Measurements from ENCODE around the gene IER2.
"Not testable (repeated sequence)": the region's sequence is repeated elsewhere in the genome, so short reads cannot be mapped to it uniquely, and the experiment has no call there.

Gene IER2

DNA sequence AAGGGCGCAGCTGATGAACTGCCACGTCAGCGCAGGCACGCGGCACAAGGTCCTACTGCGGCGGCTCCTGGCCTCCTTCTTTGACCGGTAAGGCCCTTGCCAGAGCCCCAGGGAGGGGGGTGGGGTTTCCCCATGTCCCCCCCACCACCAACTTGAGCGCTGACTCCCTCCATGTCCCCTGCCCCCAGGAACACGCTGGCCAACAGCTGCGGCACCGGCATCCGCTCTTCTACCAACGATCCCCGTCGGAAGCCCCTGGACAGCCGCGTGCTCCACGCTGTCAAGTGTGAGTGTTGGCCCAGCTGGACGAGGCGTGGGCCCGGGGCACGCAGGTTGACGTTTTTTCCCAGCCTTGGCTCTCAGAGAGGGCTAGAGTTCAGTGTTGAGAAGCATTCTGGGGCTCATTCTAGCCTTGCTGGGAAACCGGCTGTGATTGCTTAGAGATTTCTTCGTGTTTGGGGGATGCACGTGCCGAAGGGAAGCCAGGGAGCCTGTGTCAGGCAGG, 12.9 kb upstream of the IER2 start:
- DNase-seq (ENCODE audit: low spot score in 2 of 2), result no peak
- no peak for ATAC-seq (replicated peaks; ENCODE audit: extremely low read depth, poor library complexity, severe bottlenecking)
- Mint-ChIP-seq H3K27ac (ENCODE audit: low read depth) (no peak overlapping the region), H3K9me3 (no peaks in the 10 kb centered on the region), H3K27me3 (no peaks in the 10 kb centered on the region), H3K4me3 (no peak overlapping the region), H3K36me3 (ENCODE audit: insufficient read depth) (peaks cover 12% of the 10 kb centered on the region), H3K4me1 (peaks cover 13% of the 10 kb centered on the region)

DNA sequence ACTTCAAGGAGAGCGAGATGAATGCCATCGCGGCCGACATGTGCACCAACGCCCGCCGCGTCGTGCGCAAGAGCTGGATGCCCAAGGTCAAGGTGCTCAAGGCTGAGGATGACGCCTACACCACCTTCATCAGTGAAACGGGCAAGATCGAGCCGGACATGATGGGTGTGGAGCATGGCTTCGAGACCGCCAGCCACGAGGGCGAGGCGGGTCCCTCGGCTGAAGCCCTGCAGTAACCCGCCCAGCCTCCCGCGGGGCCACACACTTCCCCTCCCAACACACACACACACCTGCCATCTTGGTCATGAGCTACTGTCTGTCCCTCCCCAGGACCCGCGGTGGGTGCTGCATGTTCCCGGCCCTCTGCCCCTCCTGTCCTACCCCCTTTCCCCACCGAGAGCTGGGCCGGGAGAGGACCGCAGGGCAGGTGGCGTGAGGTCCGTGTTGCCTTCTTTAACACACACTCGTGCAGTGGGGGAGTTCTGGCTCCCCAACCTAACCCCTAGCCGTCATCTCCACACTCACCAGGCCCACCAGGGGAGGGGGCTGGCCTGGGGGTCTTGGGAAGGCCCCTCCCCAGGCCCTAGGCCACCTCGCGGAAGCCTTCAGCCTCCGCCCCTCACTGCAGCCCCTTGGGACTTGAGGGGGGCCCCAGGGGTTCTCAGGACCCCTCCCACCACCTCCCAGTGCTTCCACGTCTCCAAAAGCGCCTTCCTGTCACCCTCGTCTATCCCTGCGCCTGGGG, 11.9 kb upstream of the IER2 start:
- DNase-seq (ENCODE audit: low spot score in 2 of 2) (no peak), ATAC-seq (replicated peaks; ENCODE audit: extremely low read depth, poor library complexity, severe bottlenecking) (no peak)
- no peaks in the 10 kb centered on the region for H3K27me3 Mint-ChIP-seq
- H3K4me3 Mint-ChIP-seq, result no peak overlapping the region
- no peak overlapping the region for H3K27ac Mint-ChIP-seq (ENCODE audit: low read depth)
- no peaks in the 10 kb centered on the region for H3K9me3 Mint-ChIP-seq
- H3K4me1 Mint-ChIP-seq, result peaks cover 3% of the 10 kb centered on the region
- H3K36me3 Mint-ChIP-seq (ENCODE audit: insufficient read depth), result peaks cover 15% of the 10 kb centered on the region

DNA sequence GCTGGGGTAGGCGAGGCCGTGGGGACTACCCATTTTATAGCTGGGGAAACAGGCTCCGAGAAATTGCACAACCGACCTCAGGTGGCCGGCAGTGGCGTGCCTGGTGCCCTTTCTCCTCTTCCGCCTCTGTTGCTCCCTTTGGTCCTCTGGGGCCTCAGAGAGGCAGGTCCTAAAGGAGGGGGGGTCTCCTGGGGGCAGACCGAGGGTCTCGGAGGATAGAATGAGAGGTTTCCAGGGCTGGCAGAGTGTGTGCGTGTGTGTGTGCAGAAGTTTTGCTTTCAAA, 11.4 kb upstream of the IER2 start:
- no peaks in the 10 kb centered on the region for H3K4me1 Mint-ChIP-seq
- H3K9me3 Mint-ChIP-seq, result no peaks in the 10 kb centered on the region
- H3K36me3 Mint-ChIP-seq (ENCODE audit: insufficient read depth), result peaks cover 16% of the 10 kb centered on the region
- no peak overlapping the region for H3K27ac Mint-ChIP-seq (ENCODE audit: low read depth)
- DNase-seq (ENCODE audit: low spot score in 2 of 2) (no peak), ATAC-seq (replicated peaks; ENCODE audit: extremely low read depth, poor library complexity, severe bottlenecking) (no peak)
- no peak overlapping the region for H3K4me3 Mint-ChIP-seq
- no peaks in the 10 kb centered on the region for H3K27me3 Mint-ChIP-seq

DNA sequence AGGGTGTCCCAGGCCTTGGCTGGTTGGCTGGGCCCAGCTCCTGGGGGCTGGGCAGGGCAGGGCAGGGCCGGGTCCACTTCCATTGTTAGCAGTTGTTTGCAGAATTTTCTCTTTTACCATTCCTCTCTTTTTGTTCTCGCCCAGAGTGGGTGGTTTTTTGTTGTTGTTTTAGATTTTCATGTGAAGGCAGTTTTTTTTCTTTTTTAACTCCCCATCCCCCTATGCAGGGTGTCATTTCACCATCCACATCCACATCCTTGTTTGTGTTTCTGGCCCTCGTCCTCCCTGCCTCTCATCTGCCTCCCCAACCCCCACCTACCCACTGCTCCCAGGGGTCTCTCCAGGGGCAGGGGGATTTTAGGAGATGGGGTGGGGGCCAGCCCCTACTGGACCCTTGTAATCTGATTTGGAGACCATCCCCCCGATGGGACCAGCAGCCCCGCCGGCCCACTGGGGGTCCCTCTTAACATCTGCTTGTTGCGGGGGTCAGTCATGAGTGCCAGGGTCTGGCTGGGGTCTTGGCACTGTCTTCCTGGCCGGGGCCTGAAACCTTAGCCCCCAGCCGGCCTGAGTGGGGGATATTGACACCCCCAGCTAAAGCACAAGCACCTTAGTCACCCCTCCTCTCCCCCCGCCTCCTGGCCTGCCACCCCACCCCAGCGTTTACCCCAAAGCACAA, 10.4 kb upstream of the IER2 start:
- no peaks in the 10 kb centered on the region for H3K9me3 Mint-ChIP-seq
- no peak overlapping the region for H3K27ac Mint-ChIP-seq (ENCODE audit: low read depth)
- H3K4me1 Mint-ChIP-seq, result no peaks in the 10 kb centered on the region
- DNase-seq (ENCODE audit: low spot score in 2 of 2), result no peak
- peaks cover 20% of the 10 kb centered on the region for H3K36me3 Mint-ChIP-seq (ENCODE audit: insufficient read depth)
- H3K4me3 Mint-ChIP-seq, result no peak overlapping the region
- ATAC-seq (replicated peaks; ENCODE audit: extremely low read depth, poor library complexity, severe bottlenecking), result no peak
- no peaks in the 10 kb centered on the region for H3K27me3 Mint-ChIP-seq

DNA sequence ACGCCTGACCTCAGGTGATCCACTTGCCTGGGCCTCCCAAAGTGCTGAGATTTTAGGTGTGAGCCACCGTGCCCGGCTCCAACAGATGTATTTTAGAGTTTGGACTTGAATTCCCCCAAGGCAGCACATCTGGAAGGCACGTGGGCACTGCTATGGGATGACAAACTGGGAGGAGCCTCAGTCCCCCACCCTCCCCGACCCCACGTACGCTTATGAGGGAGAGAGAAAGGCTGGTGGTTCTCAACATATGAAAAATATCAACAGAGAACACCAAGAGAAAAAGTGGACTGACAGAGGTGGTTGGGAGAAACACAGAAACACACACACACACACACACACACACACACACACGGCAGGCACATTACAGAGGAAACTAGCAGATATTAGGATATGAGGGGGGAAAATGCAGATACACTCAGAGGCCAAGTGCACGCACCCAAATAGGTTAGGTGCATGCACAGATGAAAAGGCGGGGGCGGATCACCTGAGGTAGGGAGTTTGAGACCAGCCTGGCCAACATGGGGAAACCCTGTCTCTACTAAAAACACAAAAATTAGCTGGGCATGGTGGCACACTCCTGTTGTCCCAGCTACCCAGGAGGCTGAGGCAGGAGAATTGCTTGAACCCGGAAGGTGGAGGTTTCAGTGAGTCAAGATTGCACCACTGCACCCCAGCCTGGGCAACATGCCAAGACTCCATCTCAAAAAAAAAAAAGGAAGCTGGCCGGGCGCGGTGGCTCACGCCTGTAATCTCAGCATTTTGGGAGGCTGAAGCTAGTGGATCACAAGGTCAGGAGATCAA, 3.2 kb upstream of the IER2 start:
- peaks cover 32% of the 10 kb centered on the region for H3K36me3 Mint-ChIP-seq (ENCODE audit: insufficient read depth)
- no peaks in the 10 kb centered on the region for H3K27me3 Mint-ChIP-seq
- ATAC-seq (replicated peaks; ENCODE audit: extremely low read depth, poor library complexity, severe bottlenecking), result no peak
- DNase-seq (ENCODE audit: low spot score in 2 of 2), result no peak
- H3K9me3 Mint-ChIP-seq, result no peaks in the 10 kb centered on the region
- peak overlapping the region; percentile 13 for H3K27ac Mint-ChIP-seq (ENCODE audit: low read depth)
- no peak overlapping the region for H3K4me3 Mint-ChIP-seq
- peaks cover 39% of the 10 kb centered on the region for H3K4me1 Mint-ChIP-seq

DNA sequence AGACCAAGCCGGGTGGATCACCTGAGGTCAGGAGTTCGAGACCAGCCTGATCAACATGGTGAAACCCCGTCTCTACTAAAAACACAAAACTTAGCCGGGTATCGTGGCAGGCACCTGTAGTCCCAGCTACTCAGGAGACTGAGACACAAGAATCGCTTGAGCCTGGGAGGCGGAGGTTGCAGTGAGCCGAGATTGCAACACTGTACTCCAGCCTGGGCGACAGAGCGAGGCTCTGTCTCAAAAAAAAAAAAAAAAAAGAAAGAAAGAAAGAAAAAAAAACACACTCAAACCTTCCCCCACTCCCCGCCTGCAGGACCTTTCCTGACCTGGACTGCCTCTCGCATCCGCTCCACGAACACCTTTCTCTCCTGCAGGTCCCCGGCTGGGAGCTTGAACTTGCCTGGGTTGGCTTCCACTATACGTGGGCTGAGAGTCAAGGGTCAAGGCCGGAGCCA, 1.0 kb upstream of the IER2 start:
- H3K36me3 Mint-ChIP-seq (ENCODE audit: insufficient read depth), result peaks cover 48% of the 10 kb centered on the region
- H3K4me3 Mint-ChIP-seq, result peak overlapping the region; percentile 94
- not testable (repeated sequence) for ATAC-seq (replicated peaks; ENCODE audit: extremely low read depth, poor library complexity, severe bottlenecking); H3K9me3 Mint-ChIP-seq; DNase-seq (ENCODE audit: low spot score in 2 of 2); H3K27me3 Mint-ChIP-seq
- H3K27ac Mint-ChIP-seq (ENCODE audit: low read depth), result peak overlapping the region; percentile 32
- peaks cover 52% of the 10 kb centered on the region for H3K4me1 Mint-ChIP-seq

DNA sequence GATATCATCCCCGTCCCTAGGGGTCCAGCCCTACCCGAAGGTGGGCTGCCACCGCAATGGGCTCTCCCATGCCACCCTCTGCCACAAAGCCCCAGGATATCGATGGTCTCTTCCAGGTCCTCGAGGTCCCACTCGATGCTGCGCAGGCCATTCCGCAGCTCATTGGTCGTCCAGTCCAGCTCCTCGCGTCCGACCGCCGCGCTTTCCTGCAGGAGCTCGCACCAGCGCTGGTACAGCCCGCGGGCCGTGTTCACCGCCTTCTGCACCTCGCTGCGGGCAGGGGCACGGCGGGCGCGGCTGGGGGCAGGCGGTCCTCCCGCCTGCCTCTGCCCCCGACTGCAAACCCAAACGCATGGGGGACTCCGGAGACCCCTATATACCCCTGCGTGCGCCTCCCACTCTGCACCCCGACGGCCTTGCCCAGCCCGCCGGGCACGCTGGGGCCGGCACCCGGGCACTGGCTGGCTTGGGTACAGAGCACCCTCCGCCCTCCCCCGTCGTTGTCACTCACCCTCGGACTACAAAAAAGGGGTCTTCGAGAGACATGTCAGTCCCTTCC, 504 bp upstream of the IER2 start:
- H3K4me3 Mint-ChIP-seq, result peak overlapping the region; percentile 94
- ATAC-seq (replicated peaks; ENCODE audit: extremely low read depth, poor library complexity, severe bottlenecking) (peak; percentile 3), DNase-seq (ENCODE audit: low spot score in 2 of 2) (peak in 1 of 2 donors; percentile 13)
- H3K36me3 Mint-ChIP-seq (ENCODE audit: insufficient read depth), result peaks cover 50% of the 10 kb centered on the region
- H3K27me3 Mint-ChIP-seq, result peaks cover 5% of the 10 kb centered on the region
- H3K9me3 Mint-ChIP-seq, result no peaks in the 10 kb centered on the region
- H3K27ac Mint-ChIP-seq (ENCODE audit: low read depth), result peak overlapping the region; percentile 100
- peaks cover 57% of the 10 kb centered on the region for H3K4me1 Mint-ChIP-seq

DNA sequence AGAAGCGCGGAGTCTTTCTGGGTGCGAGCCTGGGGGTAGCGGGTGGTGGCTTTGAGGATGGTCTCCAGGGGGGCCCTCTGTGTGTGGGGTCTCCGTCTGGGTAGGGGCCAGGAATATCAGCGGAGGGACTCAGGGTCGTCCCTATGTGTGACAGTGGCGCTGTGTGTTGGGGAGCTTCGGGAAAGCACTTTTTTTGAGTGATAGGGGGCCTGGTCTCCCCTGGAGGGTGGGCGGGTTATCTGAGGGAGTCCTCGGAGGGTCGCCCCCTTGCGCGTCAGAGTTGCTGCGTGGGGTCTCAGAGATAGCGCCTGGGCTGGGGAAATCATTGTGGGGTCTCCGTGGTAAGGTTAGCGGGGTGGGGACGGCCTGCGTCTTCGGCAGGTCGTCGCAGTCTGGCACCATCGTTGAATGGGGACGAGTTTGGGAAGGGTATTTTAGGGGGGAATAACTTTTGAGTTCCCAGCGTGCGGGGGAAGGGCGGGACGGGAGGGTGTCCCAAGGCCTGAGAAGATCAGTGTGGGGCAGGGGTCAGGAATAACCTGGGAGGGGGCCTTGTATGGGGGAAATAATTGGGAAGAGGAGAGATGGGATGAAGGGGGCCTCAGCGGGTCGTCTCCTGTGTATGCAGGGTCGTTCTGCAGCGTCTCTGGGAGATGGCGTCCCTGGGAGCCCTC, 857 bp downstream of the IER2 start:
- DNase-seq (ENCODE audit: low spot score in 2 of 2), result no peak
- Mint-ChIP-seq H3K9me3 (no peaks in the 10 kb centered on the region), H3K27ac (ENCODE audit: low read depth) (peak overlapping the region; percentile 100), H3K27me3 (peaks cover 5% of the 10 kb centered on the region), H3K4me1 (peaks cover 69% of the 10 kb centered on the region), H3K36me3 (ENCODE audit: insufficient read depth) (peaks cover 58% of the 10 kb centered on the region), H3K4me3 (peak overlapping the region; percentile 94)
- no peak for ATAC-seq (replicated peaks; ENCODE audit: extremely low read depth, poor library complexity, severe bottlenecking)

DNA sequence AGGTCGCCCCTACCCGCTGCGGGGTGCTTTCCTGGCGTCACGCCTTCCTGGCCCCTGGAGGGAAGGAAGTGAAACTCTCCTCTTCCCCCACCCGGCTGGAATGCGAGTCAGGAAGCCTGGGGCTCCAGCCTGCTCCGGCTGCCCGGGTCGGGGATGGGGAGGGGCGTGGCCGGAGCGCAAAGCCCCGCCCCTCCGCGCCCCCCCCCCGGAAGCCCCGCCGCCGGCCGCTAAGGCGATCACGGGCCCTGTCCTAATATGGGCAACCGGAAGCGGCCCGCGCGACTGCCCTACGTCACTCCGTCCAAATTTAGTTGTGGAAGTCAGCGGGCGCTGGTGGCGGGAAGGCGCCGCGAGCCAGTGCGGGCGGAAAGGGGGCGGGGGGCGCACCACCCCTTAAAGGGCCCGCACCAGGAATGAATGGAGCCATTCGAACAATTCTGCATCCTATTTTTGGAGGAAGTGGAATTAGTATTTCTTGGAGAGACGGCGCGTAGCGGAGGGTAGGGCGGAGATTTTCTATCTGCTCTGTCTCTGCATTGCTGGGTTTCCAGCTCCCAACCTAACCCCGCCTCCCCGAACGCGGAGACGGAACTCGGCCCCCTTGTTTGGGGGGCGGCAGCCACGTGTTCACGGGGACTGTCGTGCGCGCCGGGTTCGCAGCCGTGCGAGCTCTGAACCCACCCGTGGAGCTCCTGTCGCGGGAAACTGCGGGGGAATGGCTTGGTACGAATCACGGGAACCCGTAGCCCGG, 1.6 kb downstream of the IER2 start:
- Mint-ChIP-seq H3K9me3 (no peaks in the 10 kb centered on the region), H3K27ac (ENCODE audit: low read depth) (peak overlapping the region; percentile 100), H3K4me3 (peak overlapping the region; percentile 94), H3K27me3 (peaks cover 5% of the 10 kb centered on the region), H3K4me1 (peaks cover 74% of the 10 kb centered on the region), H3K36me3 (ENCODE audit: insufficient read depth) (peaks cover 58% of the 10 kb centered on the region)
- ATAC-seq (replicated peaks; ENCODE audit: extremely low read depth, poor library complexity, severe bottlenecking), result peak; percentile 55
- DNase-seq (ENCODE audit: low spot score in 2 of 2), result peak; percentile 89 to 95

DNA sequence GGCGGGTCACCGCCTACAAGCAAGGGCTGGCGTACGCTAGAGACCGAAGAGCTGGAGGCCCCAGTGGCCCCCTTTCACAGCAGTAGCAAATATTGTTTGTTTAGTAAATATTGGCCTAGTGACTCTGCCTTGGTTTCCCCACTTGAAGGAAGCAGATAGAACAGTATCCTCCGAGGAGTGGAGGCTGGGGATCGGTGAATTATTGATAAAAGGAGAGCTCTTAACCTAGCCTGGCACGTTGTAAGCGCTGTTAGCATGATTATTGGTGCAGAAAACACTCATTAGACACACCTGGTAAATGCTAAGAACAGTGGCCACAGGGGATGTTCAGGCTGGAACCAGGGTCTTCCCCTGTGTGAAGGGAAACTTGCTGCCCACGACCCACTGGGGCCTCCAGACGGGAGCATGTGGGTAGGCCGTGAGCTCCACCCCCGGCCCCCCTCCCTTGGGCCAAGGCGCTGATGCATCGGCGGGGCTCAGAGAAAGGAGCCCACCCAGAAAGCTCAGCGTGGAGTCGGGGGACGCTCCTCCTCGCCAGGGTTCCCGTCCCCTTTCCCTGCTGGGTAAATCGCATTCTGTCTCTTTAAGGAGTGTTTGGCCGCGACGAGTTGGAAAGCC, 2.3 kb downstream of the IER2 start:
- Mint-ChIP-seq H3K27ac (ENCODE audit: low read depth) (peak overlapping the region; percentile 100), H3K27me3 (peaks cover 5% of the 10 kb centered on the region), H3K4me1 (peaks cover 76% of the 10 kb centered on the region), H3K4me3 (peak overlapping the region; percentile 94), H3K9me3 (no peaks in the 10 kb centered on the region), H3K36me3 (ENCODE audit: insufficient read depth) (peaks cover 59% of the 10 kb centered on the region)
- no peak for DNase-seq (ENCODE audit: low spot score in 2 of 2)
- ATAC-seq (replicated peaks; ENCODE audit: extremely low read depth, poor library complexity, severe bottlenecking), result peak; percentile 8

DNA sequence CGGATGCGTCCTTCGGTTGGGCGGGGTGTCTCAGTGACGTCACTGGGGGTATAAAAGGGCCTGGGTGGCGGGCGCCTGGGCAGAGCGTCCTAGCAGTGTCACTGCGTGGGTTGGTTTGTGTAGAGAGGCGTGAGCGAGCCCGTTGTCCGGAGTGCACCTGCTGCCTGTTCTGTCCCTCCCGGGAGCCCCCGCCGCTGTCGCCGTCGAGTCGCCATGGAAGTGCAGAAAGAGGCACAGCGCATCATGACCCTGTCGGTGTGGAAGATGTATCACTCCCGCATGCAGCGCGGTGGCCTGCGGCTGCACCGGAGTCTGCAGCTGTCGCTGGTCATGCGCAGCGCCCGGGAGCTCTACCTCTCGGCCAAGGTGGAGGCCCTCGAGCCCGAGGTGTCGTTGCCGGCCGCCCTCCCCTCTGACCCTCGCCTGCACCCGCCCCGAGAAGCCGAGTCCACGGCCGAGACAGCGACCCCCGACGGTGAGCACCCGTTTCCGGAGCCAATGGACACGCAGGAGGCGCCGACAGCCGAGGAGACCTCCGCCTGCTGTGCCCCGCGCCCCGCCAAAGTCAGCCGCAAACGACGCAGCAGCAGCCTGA, 2.9 kb downstream of the IER2 start:
- Mint-ChIP-seq H3K27me3 (peaks cover 5% of the 10 kb centered on the region), H3K36me3 (ENCODE audit: insufficient read depth) (peaks cover 59% of the 10 kb centered on the region), H3K9me3 (no peaks in the 10 kb centered on the region), H3K27ac (ENCODE audit: low read depth) (peak overlapping the region; percentile 100), H3K4me3 (peak overlapping the region; percentile 94), H3K4me1 (peaks cover 82% of the 10 kb centered on the region)
- peak; percentile 27 for ATAC-seq (replicated peaks; ENCODE audit: extremely low read depth, poor library complexity, severe bottlenecking)
- DNase-seq (ENCODE audit: low spot score in 2 of 2), result peak; percentile 97 to 99

Data from central memory CD8-positive, alpha-beta T cell (primary cell).